ENCODE data around the gene PURA.
"Not testable (repeated sequence)": the region's sequence is repeated elsewhere in the genome, so short reads cannot be mapped to it uniquely, and the experiment has no call there.

Gene PURA

DNA sequence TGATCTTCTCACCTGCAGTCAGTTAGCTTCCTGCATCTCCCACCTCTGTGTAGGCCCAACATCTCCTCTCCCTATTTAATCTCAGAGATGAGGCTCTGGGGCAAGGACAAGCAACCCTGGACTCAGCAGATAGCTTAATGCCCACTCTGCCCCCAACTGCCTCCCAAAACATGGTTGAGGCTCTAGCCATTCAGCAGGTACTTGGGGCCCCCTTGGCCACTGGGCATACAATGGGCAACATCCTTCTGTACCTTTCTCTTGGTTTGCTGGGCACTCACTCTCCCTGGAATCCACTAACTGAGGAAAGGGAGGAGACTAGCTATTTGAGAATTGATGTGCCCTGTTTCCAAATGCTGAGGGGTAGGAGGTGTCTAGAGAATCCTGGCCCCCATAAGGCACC lies 21.2 kb downstream of the PURA start:
- no peak for DNase-seq (ENCODE audit: low read depth)

DNA sequence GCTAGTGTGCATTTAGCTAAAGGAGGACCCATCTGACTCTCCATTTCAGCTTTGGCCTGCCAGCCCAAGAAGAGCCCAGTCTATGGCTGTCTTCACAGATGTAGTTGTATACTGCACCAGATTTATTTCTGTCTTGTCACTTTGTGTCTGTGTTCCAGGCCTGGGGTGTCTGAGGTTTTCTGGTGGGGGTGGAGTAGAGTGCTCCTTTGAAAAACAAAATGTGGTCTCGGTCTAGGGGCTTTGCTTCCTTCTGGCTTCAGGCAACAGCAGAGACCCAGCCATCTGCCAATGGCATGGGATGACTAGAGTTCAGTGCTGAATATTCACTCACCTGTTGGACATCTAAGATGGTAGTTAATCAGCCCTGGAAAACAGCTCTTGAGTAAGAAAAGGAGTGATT lies 22.7 kb downstream of the PURA start:
- no peak for DNase-seq (ENCODE audit: low read depth)

GRCh38 chr5:140140435-140140834 lies 26.5 kb downstream of the PURA start:
- no peak for DNase-seq (ENCODE audit: low read depth)

GRCh38 chr5:140141241-140141640 lies 27.3 kb downstream of the PURA start:
- peak; percentile 12 for DNase-seq (ENCODE audit: low read depth)

DNA sequence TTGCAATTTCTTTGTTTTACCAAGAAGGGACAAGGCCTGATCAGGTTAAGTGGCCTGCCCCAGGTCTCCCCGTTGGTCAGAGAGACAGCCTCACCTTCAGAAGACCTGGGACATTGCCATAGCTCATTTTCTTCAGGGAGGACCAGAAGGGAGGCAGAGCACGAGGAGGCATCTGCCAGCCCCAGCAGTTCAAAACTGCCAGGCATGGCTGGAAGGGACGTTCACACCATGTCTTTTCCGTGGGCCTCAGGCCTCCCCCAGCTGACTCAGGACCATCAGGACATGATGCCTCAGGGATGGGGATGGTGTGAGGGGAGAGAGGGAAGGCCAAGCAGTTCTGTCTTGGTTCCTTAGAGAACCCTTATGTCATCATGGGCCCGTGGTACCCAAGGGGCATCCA lies 28.3 kb downstream of the PURA start:
- DNase-seq (ENCODE audit: low read depth) = no peak

DNA sequence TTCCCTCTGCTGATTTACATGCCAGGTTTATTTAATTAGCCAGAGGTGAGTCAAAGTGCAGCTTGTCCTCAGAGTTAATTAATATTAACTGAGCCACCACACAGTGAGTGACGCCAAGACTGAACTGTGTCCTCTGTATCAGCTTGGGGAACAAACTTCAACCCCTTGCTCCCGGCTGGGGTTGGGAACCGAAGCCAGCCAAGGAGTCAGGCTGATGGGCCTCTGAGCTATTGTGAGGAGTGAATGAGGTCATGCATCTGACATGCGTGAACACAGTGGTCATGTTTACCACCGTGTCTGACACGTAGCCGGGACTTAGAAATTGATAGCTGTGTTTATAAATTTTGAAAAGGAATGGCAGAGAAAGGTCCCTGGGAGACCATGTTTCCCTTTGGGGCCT lies 28.9 kb downstream of the PURA start:
- DNase-seq (ENCODE audit: low read depth) = no peak

DNA sequence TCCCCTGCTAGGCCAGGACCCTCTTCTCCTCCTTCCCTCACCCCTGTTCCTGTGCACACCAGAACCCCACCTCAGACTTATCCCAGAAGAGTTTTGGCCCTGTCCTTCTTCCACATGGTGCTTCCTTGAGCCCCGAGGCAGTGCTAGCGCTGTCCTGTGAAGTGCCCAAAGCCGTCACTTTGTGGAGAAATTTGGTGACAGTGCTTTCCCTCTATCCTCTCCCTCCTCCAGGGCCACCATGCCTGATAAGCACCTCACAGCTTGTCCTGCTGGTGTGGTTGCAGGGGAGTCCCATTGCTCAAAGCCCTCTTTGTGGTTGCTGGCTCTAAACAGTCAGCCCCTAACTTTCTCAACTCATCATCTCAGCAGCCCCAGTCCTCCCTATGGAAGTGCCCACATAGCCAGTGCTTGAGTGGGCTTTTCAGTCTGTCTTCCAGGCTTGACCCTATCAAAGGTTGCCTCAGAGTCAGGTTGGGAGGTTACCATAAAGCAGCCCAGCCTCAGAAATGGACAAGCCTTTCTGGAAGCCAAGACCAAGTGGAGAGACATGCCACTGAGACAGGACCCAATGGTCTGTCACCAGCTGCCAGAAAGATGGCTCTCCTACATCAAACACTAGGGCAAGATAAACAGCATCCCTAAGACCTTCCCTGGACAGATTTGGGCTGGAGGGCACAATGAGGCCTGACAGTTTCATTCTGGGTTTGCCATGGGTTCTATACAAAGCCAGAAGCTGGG lies 29.8 kb downstream of the PURA start:
- no peak for DNase-seq (ENCODE audit: low read depth)

- no peak for DNase-seq (ENCODE audit: low read depth)
These were observed 31.3 kb downstream of the PURA start for GRCh38 chr5:140145256-140145655.

DNA sequence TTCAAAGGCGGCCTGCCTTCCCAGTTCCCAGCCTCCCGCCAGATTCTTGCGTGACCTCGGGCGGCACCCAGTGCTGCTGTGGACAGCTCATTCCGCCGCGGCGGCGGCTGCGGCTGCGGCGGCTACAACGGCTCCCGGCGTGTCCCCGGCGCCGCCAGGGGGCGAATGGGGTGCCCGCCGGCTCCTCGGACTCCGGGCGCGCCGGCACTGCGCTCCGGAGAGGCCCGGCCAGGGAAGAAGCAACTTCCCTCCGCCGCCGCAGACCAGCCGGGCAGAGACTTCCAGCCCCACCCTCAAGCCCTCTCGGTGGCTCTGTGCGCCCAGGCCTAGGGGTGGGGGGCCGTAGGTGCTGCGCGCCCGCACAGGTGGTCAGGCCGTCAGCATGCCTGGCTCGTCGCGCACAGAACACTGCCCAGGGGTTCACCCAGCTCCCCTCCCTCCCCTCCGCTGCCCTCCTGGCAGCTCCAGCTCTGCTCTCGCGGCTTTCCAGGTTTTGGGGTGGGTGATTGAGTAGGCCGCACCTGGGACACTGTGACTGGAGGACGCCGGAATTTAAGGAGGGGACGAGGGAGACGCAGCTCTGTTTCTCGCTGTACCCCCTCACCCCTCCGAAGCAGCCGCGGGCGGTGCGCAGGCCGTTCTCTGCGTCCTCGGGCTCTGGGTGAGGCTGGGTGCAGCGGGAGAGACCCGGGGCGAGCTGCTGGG lies 32.1 kb downstream of the PURA start:
- DNase-seq (ENCODE audit: low read depth) = peak; percentile 55

DNA sequence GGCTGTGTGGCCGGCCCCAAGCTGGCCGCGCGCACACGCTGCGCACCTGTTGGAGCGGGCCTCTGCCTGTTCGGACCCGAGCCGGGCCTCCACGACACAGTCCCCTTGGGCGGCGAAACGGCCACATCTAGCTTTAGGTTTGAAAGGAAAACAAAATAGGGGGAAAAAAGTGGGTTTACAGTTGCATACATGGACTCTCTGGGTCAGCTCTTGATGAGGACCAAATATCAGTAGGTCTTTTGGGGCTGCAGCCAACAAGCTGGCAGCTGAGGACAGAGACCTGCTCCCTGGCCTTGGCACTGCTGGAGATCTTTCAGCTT lies 32.6 kb downstream of the PURA start:
- no peak for DNase-seq (ENCODE audit: low read depth)

DNA sequence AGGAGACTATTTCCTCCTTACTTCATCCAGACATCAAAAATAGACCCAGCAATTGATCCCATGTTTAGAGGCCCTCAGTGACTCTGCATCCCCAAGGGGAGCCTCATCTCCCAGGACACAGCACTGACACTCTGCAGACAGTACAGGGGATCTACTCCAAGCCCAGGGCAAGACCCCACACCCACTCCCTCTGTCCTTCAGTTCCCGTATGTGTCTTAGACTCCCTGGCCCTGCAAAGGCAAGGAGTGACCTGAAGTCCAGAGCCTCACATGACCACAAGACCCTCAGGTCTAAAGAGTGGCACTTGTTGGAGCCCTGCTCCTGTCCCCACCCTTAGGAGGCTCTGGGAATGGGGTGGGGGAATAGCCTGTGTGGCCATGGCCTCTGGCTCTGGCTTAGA lies 33.6 kb downstream of the PURA start:
- no peak for DNase-seq (ENCODE audit: low read depth)

DNA sequence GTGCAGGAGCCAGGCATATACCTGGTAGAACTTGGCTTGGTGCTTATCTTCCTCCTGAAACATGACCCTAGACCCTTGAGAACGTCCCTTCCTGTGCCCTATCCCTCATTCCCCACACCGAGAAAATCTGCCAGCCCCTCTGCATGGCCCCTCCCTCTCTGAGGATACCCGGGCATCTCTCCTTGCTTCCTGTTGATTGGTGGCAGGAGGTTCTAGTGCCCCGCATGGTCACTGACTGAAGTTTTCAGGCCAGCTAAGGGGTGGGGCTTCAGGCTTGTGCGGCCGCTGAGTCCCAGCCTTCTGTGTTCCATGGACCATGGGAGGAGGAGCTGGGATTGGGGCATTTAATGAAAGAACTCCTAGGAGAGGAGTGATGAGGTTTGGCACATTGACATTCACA lies 34.6 kb downstream of the PURA start:
- no peak for DNase-seq (ENCODE audit: low read depth)

- no peak for DNase-seq (ENCODE audit: low read depth)
These were observed 36.3 kb downstream of the PURA start for GRCh38 chr5:140150201-140150600.

- DNase-seq (ENCODE audit: low read depth) = no peak
These were observed 37.5 kb downstream of the PURA start for GRCh38 chr5:140151144-140152021.

DNA sequence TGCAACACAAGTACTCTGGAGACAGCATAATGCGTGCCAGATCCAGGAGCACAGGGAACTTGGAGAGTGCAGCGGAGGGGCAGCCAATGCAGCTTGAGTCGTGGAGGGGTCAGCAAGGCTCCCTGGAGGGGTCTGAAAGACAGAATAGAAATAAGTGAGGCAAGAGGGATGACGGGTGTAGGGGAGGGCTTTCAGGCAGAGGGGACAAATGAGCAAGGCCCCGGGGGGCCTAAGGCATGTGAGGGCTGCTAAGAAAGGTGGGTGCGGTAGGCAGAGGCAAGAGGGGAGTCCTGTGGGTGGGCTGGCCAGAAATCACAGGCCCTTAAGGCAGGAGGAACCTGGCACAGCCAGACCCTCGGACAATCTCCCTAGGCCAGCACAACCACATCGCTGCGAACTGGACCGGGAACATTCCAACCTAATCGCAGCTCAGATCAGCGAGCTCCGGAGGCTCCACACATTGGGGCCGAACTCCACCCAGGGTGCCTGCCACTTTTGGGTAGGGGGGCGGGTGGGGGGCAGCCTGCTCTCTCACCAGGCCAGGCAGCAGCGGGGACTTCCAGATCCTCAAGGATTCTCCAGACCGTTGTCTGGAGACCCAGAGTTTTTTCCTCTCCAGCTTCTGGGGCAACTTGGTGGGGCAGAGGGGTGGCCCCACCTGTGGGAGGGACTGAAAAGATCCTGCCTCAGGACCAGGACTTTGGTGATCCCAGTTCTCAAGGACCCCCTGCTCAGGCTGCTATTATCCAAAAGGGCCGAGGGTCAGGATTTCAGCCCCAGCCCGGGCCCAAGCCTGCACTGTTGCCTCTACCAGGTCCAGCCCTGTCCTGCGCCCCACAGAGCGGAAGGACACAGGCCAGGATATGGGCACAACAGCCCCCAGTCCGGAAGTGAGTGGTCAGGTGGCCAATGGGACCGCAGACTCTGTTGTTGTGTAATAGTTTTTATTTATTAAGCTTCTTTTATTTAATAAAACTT lies 38.4 kb downstream of the PURA start:
- DNase-seq (ENCODE audit: low read depth) = no peak

DNA sequence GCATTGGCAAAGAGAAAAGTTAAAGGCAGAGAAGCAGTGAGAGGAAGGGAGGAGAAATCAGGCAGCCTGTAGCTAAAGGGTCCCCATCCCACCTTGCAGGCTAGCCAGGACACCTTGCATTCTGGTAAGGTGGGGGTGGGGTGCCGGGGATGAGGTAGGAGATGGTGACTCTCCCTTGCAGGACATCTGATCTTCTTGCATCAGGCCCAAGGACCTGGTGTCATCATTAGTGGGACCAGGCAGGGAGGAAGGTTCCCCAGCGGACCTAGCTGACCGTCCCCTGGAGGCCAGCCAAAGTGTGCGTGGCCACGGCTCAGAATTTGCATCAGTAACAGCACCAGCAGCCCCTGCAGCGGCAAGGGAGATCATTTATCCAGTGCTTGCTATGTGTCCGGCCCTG lies 39.3 kb downstream of the PURA start:
- no peak for DNase-seq (ENCODE audit: low read depth)

DNA sequence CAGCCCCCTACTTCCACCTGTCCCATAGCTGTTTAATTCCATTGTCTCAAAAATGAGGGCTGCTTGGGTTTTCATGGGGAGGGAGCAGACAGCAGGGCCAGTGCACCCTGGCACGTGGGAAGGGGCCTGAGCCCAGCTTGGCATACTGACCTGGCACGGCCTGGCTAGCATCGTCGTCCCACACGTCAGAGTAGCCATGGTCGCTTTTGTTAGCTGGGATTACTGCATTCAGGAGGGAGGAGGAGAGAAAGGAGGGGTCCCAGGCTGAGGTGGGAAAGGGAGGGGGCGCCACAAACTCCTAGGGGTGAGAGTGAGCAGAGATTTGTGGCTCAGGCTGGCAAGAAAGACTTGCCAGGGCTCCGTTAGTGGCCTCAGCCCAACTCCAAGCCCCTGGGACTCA lies 40.0 kb downstream of the PURA start:
- DNase-seq (ENCODE audit: low read depth) = no peak

- not testable (repeated sequence) for DNase-seq (ENCODE audit: low read depth)
These were observed 40.9 kb downstream of the PURA start for GRCh38 chr5:140154710-140155381.

GRCh38 chr5:140157032-140157781 lies 43.3 kb downstream of the PURA start:
- DNase-seq (ENCODE audit: low read depth) = peak; percentile 72

Data from stromal cell of bone marrow (primary cell).